HepG2 (cell line): ENCODE measurements around the gene TSGA10.

Experiments
- CC2D1A ChIP-seq: sonication (generic); formaldehyde crosslinking; IDR thresholded peaks from 2 replicates; pipeline ENCODE4 v1.8.1; 2023; ENCODE audit warnings: mild to moderate bottlenecking, missing genetic modification reagents
- EP300 ChIP-seq, 3 experiments: sonication (generic) in 1 of 3; formaldehyde crosslinking in 1 of 3; IDR thresholded peaks; 2 replicates each; pipeline versions ENCODE4 v1.5.1 to v1.6.1; 2011 to 2020; ENCODE audit warnings: low read depth in 2 of 3, low read length in 2 of 3, borderline replicate concordance in 1 of 3, improper control_type of control experiment in 1 of 3, mild to moderate bottlenecking in 1 of 3, missing genetic modification reagents in 1 of 3, moderate library complexity in 1 of 3
- EZH2 ChIP-seq: conservative IDR thresholded peaks from 2 replicates; pipeline ENCODE4 v1.6.1; 2012; ENCODE audit warnings: mild to moderate bottlenecking, low read depth, low read length, moderate library complexity
- FOSL2 ChIP-seq: sonication (generic); formaldehyde crosslinking; IDR thresholded peaks from 2 replicates; pipeline ENCODE4 v1.4.0; 2020; ENCODE audit warnings: missing genetic modification reagents
- RELA ChIP-seq: sonication (generic); formaldehyde crosslinking; IDR thresholded peaks from 2 replicates; pipeline ENCODE4 v1.4.0; 2020; ENCODE audit warnings: missing genetic modification reagents
- SALL1 ChIP-seq: sonication (generic); formaldehyde crosslinking; IDR thresholded peaks from 2 replicates; pipeline ENCODE4 v1.8.0; 2022; ENCODE audit warnings: mild to moderate bottlenecking, missing genetic modification reagents
- SATB2 ChIP-seq: sonication (generic); formaldehyde crosslinking; IDR thresholded peaks from 2 replicates; pipeline ENCODE4 v1.5.0; 2020; ENCODE audit warnings: missing genetic modification reagents
- SRSF9 ChIP-seq: fragments of 200-400 bp; formaldehyde crosslinking; IDR thresholded peaks from 2 replicates; pipeline ENCODE4 v1.6.1; 2018; ENCODE audit warnings: borderline replicate concordance, mild to moderate bottlenecking, low read depth, low read length; ENCODE audit not compliant: insufficient read depth, poor library complexity, severe bottlenecking
- THRA ChIP-seq: sonication (generic); formaldehyde crosslinking; IDR thresholded peaks from 2 replicates; pipeline ENCODE4 v1.4.0; 2020; ENCODE audit warnings: missing genetic modification reagents, borderline replicate concordance
- ZBTB26 ChIP-seq: IDR thresholded peaks from 2 replicates; pipeline ENCODE4 v1.6.1; 2016; ENCODE audit warnings: missing compliant biosample characterization, missing genetic modification reagents, borderline replicate concordance

GRCh38 chr2:99158599-99158998, 3.9 kb upstream of the TSGA10 start:
- TF ChIP-seq RELA (no peak), EP300 (IDR thresholded peaks at IDR 0.05; ENCODE audit: low read depth in 2 of 2, low read length in 2 of 2) (no peak), EP300 (CRISPR knock-in tag; IDR thresholded peaks at IDR 0.05; ENCODE audit: borderline replicate concordance) (no peak), SATB2 (CRISPR knock-in tag) (no peak), SRSF9 (no peak), CC2D1A (CRISPR knock-in tag) (no peak), ZBTB26 (no peak), FOSL2 (CRISPR knock-in tag) (no peak), THRA (CRISPR knock-in tag) (no peak), EZH2 (no peak), SALL1 (CRISPR knock-in tag) (no peak)
